ENCODE data around the gene DHRS7C.

DHRS7C gene

DNA sequence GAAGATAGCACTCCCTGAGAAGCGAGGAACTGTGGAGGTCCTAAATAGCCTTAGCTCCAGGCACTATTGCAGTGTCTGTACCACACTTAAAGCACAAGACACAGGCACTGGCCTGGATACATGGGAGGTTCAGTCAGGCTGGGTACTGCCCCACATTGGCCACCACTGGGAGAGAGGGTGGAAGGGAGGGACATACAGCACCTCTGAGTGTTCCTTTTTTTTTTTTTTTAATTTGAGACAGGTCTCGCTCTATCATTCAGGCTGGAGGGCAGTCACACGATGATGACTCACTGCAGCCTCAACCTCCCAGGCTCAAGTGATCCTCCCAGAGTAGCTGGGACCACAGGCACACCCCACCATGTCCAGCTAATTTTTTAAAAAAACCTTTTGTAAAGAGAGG, 29.1 kb upstream of the DHRS7C start:
- Mint-ChIP-seq H3K4me1 (ENCODE audit: low read depth in 2 of 2) (no peaks in the 10 kb centered on the region), H3K9me3 (peaks cover 3 to 6% of the 10 kb centered on the region in 2 donors), H3K27ac (no peak overlapping the region), H3K27me3 (peaks cover 33 to 50% of the 10 kb centered on the region in 2 donors), H3K36me3 (ENCODE audit: insufficient read depth) (peaks cover 2% of the 10 kb centered on the region), H3K4me3 (no peak overlapping the region)
- no peak for ATAC-seq (replicated peaks)
- DNase-seq = no peak

DNA sequence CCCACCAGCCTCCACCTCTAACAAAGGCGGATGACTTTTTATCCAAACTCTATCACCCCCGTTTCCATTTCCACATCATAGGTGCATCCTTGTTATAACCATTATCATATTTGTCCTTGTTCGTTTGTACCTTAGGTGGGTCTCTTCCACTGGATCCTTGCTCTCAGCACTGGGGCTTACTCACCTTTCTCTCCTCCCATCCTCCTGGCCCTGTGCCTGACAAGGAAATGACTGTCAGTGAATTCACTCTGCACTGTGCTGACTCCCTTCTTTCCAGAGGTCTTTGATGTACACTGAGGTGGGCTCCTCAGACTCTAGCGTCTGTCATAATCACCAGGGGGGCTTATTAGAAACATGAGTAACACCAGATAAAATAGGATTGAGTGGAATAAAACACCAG, 27.4 kb upstream of the DHRS7C start:
- Mint-ChIP-seq H3K36me3 (ENCODE audit: insufficient read depth) (peaks cover 2% of the 10 kb centered on the region), H3K4me1 (ENCODE audit: low read depth in 2 of 2) (no peaks in the 10 kb centered on the region), H3K27me3 (peaks cover 25 to 33% of the 10 kb centered on the region in 2 donors), H3K4me3 (no peak overlapping the region), H3K27ac (no peak overlapping the region), H3K9me3 (peaks cover 3 to 6% of the 10 kb centered on the region in 2 donors)
- no peak for DNase-seq
- ATAC-seq (replicated peaks) = no peak

DNA sequence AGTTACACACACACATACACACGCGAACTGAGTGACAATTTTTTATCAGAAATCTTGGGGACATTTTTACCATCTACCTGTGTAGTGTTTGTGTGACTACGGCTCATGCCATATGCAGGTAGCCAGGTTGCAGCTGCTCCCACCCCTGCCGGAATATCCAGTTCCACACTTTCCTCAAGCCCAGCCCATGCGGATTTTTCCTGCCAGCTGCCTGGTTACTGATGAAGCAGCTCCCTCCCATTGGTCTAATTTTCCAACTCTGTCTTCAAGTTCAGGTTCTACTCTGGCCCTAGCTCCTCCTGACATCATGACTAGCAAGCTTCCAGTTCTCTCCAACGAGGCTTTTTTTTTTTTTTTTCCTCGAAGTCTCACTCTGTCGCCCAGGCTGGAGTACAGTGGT, 25.7 kb upstream of the DHRS7C start:
- ATAC-seq (replicated peaks) (no peak), DNase-seq (no peak)
- Mint-ChIP-seq H3K4me3 (no peak overlapping the region), H3K27ac (no peak overlapping the region), H3K4me1 (ENCODE audit: low read depth in 2 of 2) (no peaks in the 10 kb centered on the region), H3K27me3 (peaks cover 15 to 26% of the 10 kb centered on the region in 2 donors), H3K36me3 (ENCODE audit: insufficient read depth) (peaks cover 2% of the 10 kb centered on the region), H3K9me3 (peaks cover 0 to 6% of the 10 kb centered on the region in 2 donors)

DNA sequence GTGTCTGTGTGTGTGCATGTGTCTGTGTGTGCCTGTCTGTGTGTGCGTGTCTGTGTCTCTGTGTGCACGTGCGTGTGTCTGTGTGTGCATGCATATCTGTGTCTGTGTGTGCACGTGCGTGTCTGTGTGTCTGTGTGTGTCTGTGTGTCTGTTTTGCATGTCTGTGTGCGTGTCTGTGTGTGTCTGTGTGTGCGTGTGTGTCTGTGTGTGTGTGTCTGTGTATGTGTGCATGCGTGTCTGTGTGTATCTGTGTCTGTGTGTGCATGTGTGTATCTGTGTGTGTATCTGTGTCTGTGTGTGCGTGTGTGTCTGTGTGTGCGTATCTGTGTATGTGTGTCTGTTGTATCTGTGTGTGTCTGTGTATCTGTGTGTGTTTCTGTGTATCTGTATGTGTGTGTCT, 25.1 kb upstream of the DHRS7C start:
- no peak overlapping the region for H3K27ac Mint-ChIP-seq
- DNase-seq (no peak), ATAC-seq (replicated peaks) (no peak)
- no peaks in the 10 kb centered on the region for H3K4me1 Mint-ChIP-seq (ENCODE audit: low read depth in 2 of 2)
- peaks cover 10 to 24% of the 10 kb centered on the region in 2 donors for H3K27me3 Mint-ChIP-seq
- peaks cover 2% of the 10 kb centered on the region for H3K36me3 Mint-ChIP-seq (ENCODE audit: insufficient read depth)
- peaks cover 0 to 6% of the 10 kb centered on the region in 2 donors for H3K9me3 Mint-ChIP-seq
- H3K4me3 Mint-ChIP-seq = no peak overlapping the region

DNA sequence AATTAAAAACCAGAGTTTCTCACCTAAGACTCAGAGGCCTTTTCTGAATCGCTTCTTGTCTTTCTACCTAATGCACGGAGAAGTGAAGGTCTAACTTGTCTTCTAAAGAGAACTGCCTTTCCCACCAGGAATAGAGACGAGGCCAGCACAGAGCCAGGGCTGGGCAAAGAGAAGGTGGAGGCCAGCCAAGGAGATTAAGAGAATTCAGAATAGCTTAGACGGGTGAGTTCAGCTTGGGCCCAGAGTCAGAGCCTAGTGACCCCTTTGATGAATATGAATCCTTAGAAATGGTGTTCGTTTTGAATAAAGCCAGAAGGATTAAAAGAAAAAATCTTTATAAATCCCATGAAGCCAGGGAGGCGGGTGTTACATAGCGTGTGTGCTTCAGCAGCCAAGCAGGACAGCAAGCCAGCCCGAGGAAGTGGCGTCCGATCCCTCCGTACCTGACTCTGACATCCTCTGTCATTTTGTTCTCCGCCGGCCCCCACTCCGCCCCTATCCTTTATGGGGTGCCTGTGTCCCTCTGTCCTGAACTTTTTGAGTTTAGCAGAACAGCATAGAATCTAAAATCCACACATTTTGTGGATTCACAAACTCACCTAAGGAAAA, 23.0 kb upstream of the DHRS7C start:
- DNase-seq = no peak
- H3K9me3 Mint-ChIP-seq = peaks cover 0 to 6% of the 10 kb centered on the region in 2 donors
- H3K36me3 Mint-ChIP-seq (ENCODE audit: insufficient read depth) = peaks cover 2% of the 10 kb centered on the region
- H3K4me3 Mint-ChIP-seq = no peak overlapping the region
- ATAC-seq (replicated peaks) = no peak
- no peak overlapping the region for H3K27ac Mint-ChIP-seq
- H3K4me1 Mint-ChIP-seq (ENCODE audit: low read depth in 2 of 2) = no peaks in the 10 kb centered on the region
- peaks cover 18 to 23% of the 10 kb centered on the region in 2 donors for H3K27me3 Mint-ChIP-seq

DNA sequence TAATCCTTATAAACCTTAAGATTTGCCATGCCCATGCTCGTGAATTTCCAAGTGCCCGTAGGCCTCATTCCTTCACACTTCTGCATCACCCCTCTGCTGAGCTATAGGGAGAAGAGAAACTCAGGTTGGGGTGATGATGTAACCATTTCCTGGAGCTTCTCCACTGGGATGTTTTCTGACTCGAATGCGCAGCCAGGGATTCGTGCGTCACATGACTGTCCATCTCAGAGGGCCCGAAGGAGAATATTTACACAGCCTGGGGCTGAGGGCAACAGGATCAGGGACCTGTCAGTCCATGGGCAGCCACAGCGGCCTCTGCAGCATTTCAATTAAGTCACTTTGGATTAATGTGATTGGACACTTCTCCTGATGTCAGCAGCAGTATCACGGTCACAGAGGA, 21.8 kb upstream of the DHRS7C start:
- DNase-seq (no peak), ATAC-seq (replicated peaks) (no peak)
- H3K9me3 Mint-ChIP-seq = peaks cover 0 to 6% of the 10 kb centered on the region in 2 donors
- H3K4me3 Mint-ChIP-seq = no peak overlapping the region
- peaks cover 9 to 13% of the 10 kb centered on the region in 2 donors for H3K27me3 Mint-ChIP-seq
- no peaks in the 10 kb centered on the region for H3K36me3 Mint-ChIP-seq (ENCODE audit: insufficient read depth)
- H3K27ac Mint-ChIP-seq = no peak overlapping the region
- no peaks in the 10 kb centered on the region for H3K4me1 Mint-ChIP-seq (ENCODE audit: low read depth in 2 of 2)

DNA sequence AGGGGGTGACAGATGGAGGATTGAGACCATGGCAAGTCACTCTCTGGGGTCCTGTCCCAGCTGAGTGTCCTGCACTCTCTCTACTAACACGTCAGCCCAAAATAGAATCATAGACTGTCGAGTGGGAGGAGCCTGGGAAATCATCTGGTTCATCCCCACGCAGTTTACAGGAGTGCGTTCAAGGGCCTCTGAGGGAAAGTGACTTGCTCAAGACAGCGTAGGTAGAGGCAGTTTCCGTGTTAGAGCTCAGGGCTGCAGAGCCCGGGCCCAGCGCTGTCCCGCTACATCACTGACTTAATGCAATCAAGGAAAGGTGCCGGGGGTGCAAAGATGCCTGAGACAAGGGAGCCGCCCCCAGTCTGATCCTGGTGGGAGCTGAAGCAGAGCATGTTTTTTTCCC, 20.1 kb upstream of the DHRS7C start:
- Mint-ChIP-seq H3K27ac (no peak overlapping the region), H3K27me3 (peaks cover 9 to 13% of the 10 kb centered on the region in 2 donors), H3K9me3 (peaks cover 0 to 5% of the 10 kb centered on the region in 2 donors), H3K4me3 (no peak overlapping the region), H3K4me1 (ENCODE audit: low read depth in 2 of 2) (no peaks in the 10 kb centered on the region), H3K36me3 (ENCODE audit: insufficient read depth) (no peaks in the 10 kb centered on the region)
- ATAC-seq (replicated peaks) (no peak), DNase-seq (no peak)

DNA sequence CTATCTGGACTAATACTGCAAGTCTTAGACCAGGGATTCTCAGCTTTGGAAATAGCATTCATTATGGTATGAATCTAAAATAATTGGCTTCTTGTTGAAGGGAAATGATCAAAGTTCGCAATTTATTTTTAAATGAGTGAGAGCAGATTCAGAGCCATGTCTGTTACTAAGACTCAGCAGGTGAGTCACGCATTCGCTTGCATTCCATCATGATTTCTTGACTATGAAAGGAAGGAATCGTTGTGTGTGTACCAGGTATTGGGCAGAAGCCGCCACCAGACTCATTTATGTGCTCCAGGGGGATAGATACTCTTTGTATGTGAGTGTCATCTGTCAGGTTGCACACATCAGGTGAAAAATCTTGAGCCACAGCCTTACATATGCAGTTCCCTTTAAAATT, 19.7 kb upstream of the DHRS7C start:
- ATAC-seq (replicated peaks) (no peak), DNase-seq (no peak)
- H3K27me3 Mint-ChIP-seq = peaks cover 9 to 13% of the 10 kb centered on the region in 2 donors
- no peak overlapping the region for H3K4me3 Mint-ChIP-seq
- H3K9me3 Mint-ChIP-seq = peaks cover 0 to under 1% of the 10 kb centered on the region in 2 donors
- H3K27ac Mint-ChIP-seq = no peak overlapping the region
- H3K4me1 Mint-ChIP-seq (ENCODE audit: low read depth in 2 of 2) = no peaks in the 10 kb centered on the region
- H3K36me3 Mint-ChIP-seq (ENCODE audit: insufficient read depth) = no peaks in the 10 kb centered on the region

DNA sequence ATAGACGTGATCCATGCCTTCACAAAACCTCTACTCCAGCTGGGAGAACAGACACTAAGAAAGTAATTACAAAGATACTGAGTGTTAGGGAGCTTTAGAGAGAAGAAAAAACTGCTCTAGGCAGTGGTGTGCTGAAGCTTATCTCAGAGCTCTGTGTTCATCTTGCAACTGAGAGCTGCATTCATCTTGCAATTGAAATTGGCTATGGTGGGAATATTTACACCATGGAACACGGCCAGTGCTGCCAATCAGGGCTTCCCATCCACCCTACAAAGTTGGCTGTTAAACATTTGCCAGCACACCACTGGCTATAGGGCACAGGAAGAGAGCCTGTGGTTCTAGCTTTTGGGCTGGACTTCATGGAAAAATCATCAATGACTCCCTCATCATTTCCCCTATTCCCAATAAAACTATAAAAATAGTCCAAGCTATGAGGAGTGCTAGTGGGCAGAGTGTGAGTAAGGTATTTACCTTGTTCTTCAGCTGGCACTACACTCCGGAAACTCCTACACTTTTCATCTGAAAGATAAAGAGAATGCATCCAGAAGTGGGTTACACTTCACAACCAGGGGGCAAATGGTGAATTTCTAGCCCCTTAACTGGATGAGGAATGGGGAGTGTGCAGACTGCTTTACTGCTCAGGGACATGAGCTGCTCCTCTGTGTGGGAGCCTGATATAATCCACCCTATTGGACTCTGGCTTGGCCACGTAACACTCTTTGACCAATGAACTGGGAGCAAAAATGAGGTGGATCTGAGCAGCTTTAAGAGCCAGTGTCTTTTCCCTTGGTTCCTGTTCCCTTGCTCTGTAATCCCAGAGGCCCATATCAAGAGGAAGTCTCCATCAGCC, 18.9 kb upstream of the DHRS7C start:
- H3K4me3 Mint-ChIP-seq = no peak overlapping the region
- H3K27me3 Mint-ChIP-seq = peaks cover 9 to 13% of the 10 kb centered on the region in 2 donors
- ATAC-seq (replicated peaks) = no peak
- no peak for DNase-seq
- no peaks in the 10 kb centered on the region for H3K36me3 Mint-ChIP-seq (ENCODE audit: insufficient read depth)
- no peak overlapping the region for H3K27ac Mint-ChIP-seq
- H3K4me1 Mint-ChIP-seq (ENCODE audit: low read depth in 2 of 2) = no peaks in the 10 kb centered on the region
- H3K9me3 Mint-ChIP-seq = no peaks in the 10 kb centered on the region

DNA sequence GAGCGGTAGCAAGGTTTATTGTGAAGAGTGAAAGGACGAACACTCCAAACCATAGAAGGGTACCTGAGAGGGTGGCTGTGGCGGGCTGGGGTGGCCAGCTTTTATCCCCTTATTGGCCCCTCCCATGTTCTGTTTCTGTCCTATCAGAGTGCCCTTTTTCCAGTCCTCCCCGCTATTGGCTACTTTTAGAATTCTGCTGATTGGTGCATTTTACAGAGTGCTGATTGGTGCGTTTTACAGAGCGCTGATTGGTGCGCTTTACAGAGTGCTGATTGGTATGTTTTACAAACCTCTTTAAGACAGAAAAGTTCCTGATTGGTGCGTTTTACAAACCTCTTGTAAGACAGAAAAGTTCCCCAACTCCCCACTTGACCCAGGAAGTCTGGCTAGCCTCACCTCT, 18.0 kb upstream of the DHRS7C start:
- no peak overlapping the region for H3K4me3 Mint-ChIP-seq
- H3K36me3 Mint-ChIP-seq (ENCODE audit: insufficient read depth) = no peaks in the 10 kb centered on the region
- no peaks in the 10 kb centered on the region for H3K4me1 Mint-ChIP-seq (ENCODE audit: low read depth in 2 of 2)
- H3K27ac Mint-ChIP-seq = no peak overlapping the region
- DNase-seq (no peak), ATAC-seq (replicated peaks) (no peak)
- H3K9me3 Mint-ChIP-seq = no peaks in the 10 kb centered on the region
- H3K27me3 Mint-ChIP-seq = peaks cover 15 to 18% of the 10 kb centered on the region in 2 donors

DNA sequence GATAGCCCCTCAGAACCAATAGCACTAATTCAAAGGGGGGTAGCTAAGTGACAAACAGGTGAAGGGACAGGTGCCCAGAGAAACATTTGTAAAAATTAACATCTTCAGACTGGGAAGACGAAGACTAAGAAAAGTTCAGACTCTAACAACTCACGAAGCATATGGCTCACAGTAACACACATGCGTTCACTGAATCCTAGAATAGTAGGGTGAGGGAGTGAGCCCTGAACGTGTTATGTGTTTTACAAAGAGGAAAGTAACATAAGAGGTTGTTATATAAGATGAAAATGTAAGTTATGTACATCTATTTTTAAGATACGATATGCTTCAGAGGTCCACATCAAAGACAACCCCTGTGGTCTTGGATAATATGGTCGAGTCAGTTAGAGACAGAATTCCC, 15.3 kb upstream of the DHRS7C start:
- ATAC-seq (replicated peaks) = no peak
- Mint-ChIP-seq H3K27me3 (peaks cover 26 to 28% of the 10 kb centered on the region in 2 donors), H3K27ac (no peak overlapping the region), H3K36me3 (ENCODE audit: insufficient read depth) (no peaks in the 10 kb centered on the region), H3K4me1 (ENCODE audit: low read depth in 2 of 2) (no peaks in the 10 kb centered on the region), H3K4me3 (no peak overlapping the region), H3K9me3 (no peaks in the 10 kb centered on the region)
- no peak for DNase-seq

DNA sequence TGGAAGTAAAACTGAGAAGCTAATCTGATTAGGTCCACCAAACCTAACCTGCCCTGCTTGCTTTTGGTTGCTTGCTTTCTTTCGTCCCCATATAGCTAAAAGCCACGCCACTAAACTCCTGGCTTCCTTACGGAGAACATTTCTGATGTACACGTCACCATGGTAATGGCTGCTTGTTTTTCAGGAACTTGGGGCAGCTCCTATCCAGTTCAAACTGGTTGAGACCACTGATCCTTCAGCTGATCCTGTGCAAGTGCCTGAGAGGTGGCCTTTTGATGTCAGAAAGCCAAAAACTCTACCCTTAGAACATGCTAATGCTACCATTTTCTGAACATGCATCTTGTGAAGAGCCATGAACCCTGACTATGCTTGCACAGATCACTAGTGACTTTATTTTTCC, 14.4 kb upstream of the DHRS7C start:
- no peaks in the 10 kb centered on the region for H3K36me3 Mint-ChIP-seq (ENCODE audit: insufficient read depth)
- no peaks in the 10 kb centered on the region for H3K4me1 Mint-ChIP-seq (ENCODE audit: low read depth in 2 of 2)
- ATAC-seq (replicated peaks) (no peak), DNase-seq (no peak)
- H3K27ac Mint-ChIP-seq = no peak overlapping the region
- H3K9me3 Mint-ChIP-seq = no peaks in the 10 kb centered on the region
- peaks cover 18 to 19% of the 10 kb centered on the region in 2 donors for H3K27me3 Mint-ChIP-seq
- H3K4me3 Mint-ChIP-seq = no peak overlapping the region

DNA sequence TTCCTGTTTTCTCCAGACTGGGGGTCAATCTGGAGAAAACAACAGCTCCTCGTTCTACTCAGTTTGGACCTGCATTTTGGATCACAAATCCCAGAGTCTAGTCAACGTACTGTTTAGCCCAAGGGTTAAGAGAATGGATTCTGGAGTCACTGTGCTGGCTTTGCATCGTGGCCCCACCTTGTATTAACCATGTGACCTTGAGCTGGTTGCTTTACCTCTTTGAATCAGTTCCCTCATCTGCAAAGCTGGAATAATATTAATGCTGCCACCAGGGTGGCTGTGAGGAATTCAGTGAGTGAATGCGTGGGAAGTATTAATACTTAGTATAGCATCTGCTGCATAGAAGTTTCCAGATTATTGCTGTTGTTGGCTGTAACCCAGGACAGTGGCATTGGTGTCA, 11.3 kb upstream of the DHRS7C start:
- Mint-ChIP-seq H3K4me3 (no peak overlapping the region), H3K36me3 (ENCODE audit: insufficient read depth) (no peaks in the 10 kb centered on the region), H3K9me3 (no peaks in the 10 kb centered on the region), H3K27me3 (peaks cover 26 to 33% of the 10 kb centered on the region in 2 donors), H3K27ac (no peak overlapping the region), H3K4me1 (ENCODE audit: low read depth in 2 of 2) (no peaks in the 10 kb centered on the region)
- no peak for DNase-seq
- ATAC-seq (replicated peaks) = no peak

DNA sequence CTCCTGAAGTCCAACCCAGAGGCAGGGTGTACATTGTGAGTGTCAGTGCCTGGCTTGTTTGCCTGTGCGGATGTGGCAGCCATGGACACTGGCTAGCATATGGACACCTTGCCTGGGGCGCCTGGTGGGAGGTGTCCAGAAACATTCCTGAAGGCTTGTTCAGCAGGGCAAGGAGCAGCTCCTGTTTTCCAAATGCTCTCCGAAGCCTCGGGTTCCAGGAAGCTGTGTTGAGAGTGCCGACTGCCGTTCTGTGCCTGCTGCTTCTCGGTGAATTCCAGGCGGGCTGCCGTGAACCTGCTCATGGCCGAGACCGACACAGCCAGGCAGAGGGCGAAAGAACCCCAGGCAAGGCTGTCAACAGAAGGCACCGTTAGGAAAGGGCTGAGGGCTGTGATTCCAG, 10.9 kb upstream of the DHRS7C start:
- Mint-ChIP-seq H3K27me3 (peaks cover 30 to 37% of the 10 kb centered on the region in 2 donors), H3K9me3 (no peaks in the 10 kb centered on the region), H3K4me1 (ENCODE audit: low read depth in 2 of 2) (no peaks in the 10 kb centered on the region)

More for the DNA sequence above, 10.9 kb upstream of the DHRS7C start:
- DNase-seq (no peak), ATAC-seq (replicated peaks) (no peak)
- no peaks in the 10 kb centered on the region for H3K36me3 Mint-ChIP-seq (ENCODE audit: insufficient read depth)
- no peak overlapping the region for H3K4me3 Mint-ChIP-seq
- no peak overlapping the region for H3K27ac Mint-ChIP-seq

All from effector memory CD8-positive, alpha-beta T cell (primary cell).